HCT116 (cell line): ENCODE data around the gene CREG2. TPM values are rescaled to one million over a fixed set of nuclear protein-coding genes. Genes with fewer than 3 reads are reported as not detected.

Experiments used
- ATAC-seq: fragments of 200-7000 bp; cut with Tn5 transposase; 2 replicates; pipeline ENCODE4 v1.9.1; 2020; ENCODE audit warnings: mild to moderate bottlenecking, moderate library complexity
- BruUV-seq: library from RNA; stranded (reverse); fragments of 400-500 nt; replicated peaks from 2 replicates; lab custom pipeline; 2021; lab: Mats Ljungman, UMichigan
- CTCF ChIA-PET: fragments of 300-600 bp; sonication (Branson Sonifier 250); formaldehyde crosslinking; loops from one replicate; lab custom pipeline; 2021; ENCODE audit warnings: antibody characterized with exemption; lab: Charles Lee
- POLR2A ChIA-PET: fragments of 300-600, 350-600 bp; sonication (Branson Sonifier 250); formaldehyde crosslinking; loops from one replicate; lab custom pipeline; 2021; ENCODE audit warnings: antibody characterized with exemption; lab: Charles Lee
- RAD21 ChIA-PET, 2 experiments: fragments of 300-600 bp; sonication (Branson Sonifier 250); formaldehyde crosslinking; loops; one replicate each; lab custom pipeline; 2023; ENCODE audit warnings: low total read pairs in 2 of 2; ENCODE audit not compliant: uncharacterized antibody in 2 of 2, unreplicated experiment in 2 of 2, low non-redundant PET in 1 of 2; lab: Charles Lee
- DNase-seq: peaks from one replicate; pipeline ENCODE4 v3.0.0-alpha.2; 2010; ENCODE audit warnings: low read depth, low spot score
- H2AFZ ChIP-seq: fragments of 200-600 bp; shearing (Covaris generic), sonication (generic); 2 replicates; pipeline ENCODE4 v1.6.1; 2017; ENCODE audit warnings: low read depth, mixed run types, mixed read lengths, antibody characterized with exemption, low read length; ENCODE audit not compliant: poor library complexity, severe bottlenecking
- H3K27ac ChIP-seq: 2 replicates; pipeline ENCODE4 v1.5.1; 2012; ENCODE audit warnings: low read depth, low read length
- H3K27me3 ChIP-seq: fragments of 200-600 bp; sonication (generic); 2 replicates; pipeline ENCODE4 v1.6.1; 2016; ENCODE audit warnings: mixed run types, low read length, mixed read lengths; ENCODE audit not compliant: insufficient read depth
- H3K36me3 ChIP-seq, 2 experiments: fragments of 200-500 bp in 1 of 2; fragments of 200-600 bp in 1 of 2; sonication (Bioruptor generic) in 1 of 2; sonication (generic) in 1 of 2; 2 replicates each; pipeline versions ENCODE4 v1.5.1 to v1.6.1; 2014 to 2016; ENCODE audit warnings: low read length in 2 of 2, inconsistent platforms in 1 of 2, mixed read lengths in 1 of 2, mixed run types in 1 of 2; ENCODE audit not compliant: insufficient read depth in 2 of 2, control insufficient read depth in 1 of 2
- H3K4me1 ChIP-seq, 2 experiments: fragments of 200-600 bp in 1 of 2; sonication (generic) in 1 of 2; 2 replicates each; pipeline versions ENCODE4 v1.5.1 to v1.6.1; 2012 to 2017; ENCODE audit warnings: low read length in 2 of 2, inconsistent platforms in 1 of 2, mild to moderate bottlenecking in 1 of 2, mixed read lengths in 1 of 2, mixed run types in 1 of 2, moderate library complexity in 1 of 2; ENCODE audit not compliant: insufficient read depth in 2 of 2, control insufficient read depth in 1 of 2
- H3K4me2 ChIP-seq: fragments of 200-600 bp; sonication (generic); 2 replicates; pipeline ENCODE4 v1.6.1; 2017; ENCODE audit warnings: mixed run types, low read length, mixed read lengths
- H3K4me3 ChIP-seq, 2 experiments: fragments of 200-600 bp in 1 of 2; sonication (generic) in 1 of 2; replicated peaks in 1 of 2; 2 replicates each; pipeline ENCODE4 v1.5.1; 2011 to 2016; ENCODE audit warnings: low read length in 2 of 2, control low read depth in 1 of 2, low read depth in 1 of 2, mild to moderate bottlenecking in 1 of 2, mixed read lengths in 1 of 2, mixed run types in 1 of 2
- H3K79me2 ChIP-seq: fragments of 200-600 bp; sonication (generic); 2 replicates; pipeline ENCODE4 v1.6.1; 2017; ENCODE audit warnings: mild to moderate bottlenecking, mixed run types, low read length, moderate library complexity, mixed read lengths; ENCODE audit not compliant: insufficient read depth
- H3K9ac ChIP-seq: fragments of 200-600 bp; sonication (generic); 2 replicates; pipeline ENCODE4 v1.6.1; 2016; ENCODE audit warnings: low read length, mixed read lengths
- H3K9me2 ChIP-seq: fragments of 200-600 bp; sonication (generic), shearing (Covaris generic); 2 replicates; pipeline ENCODE4 v1.6.1; 2017; ENCODE audit warnings: mixed run types, mild to moderate bottlenecking, moderate library complexity; ENCODE audit not compliant: insufficient read depth
- H3K9me3 ChIP-seq, 2 experiments: fragments of 200-500 bp in 1 of 2; fragments of 200-600 bp in 1 of 2; sonication (Bioruptor generic) in 1 of 2; sonication (generic) in 1 of 2; 2 replicates each; pipeline ENCODE4 v1.6.1; 2014 to 2017; ENCODE audit warnings: low read length in 2 of 2, mixed read lengths in 2 of 2, inconsistent platforms in 1 of 2, low read depth in 1 of 2, mild to moderate bottlenecking in 1 of 2, mixed run types in 1 of 2, moderate library complexity in 1 of 2; ENCODE audit not compliant: control insufficient read depth in 1 of 2, insufficient read depth in 1 of 2
- H4K20me1 ChIP-seq: fragments of 200-600 bp; sonication (generic), shearing (Covaris generic); 2 replicates; pipeline ENCODE4 v1.6.1; 2017; ENCODE audit warnings: mixed run types, mild to moderate bottlenecking, moderate library complexity; ENCODE audit not compliant: insufficient read depth
- ATF3 ChIP-seq: IDR thresholded peaks from 2 replicates; pipeline ENCODE4 v1.6.1; 2012
- CBX3 ChIP-seq: IDR thresholded peaks from 2 replicates; pipeline ENCODE4 v1.6.1; 2012; ENCODE audit warnings: low read depth
- CEBPB ChIP-seq: IDR thresholded peaks from 2 replicates; pipeline ENCODE4 v1.6.1; 2012; ENCODE audit warnings: low read depth
- ELF1 ChIP-seq: IDR thresholded peaks from 2 replicates; pipeline ENCODE4 v1.6.1; 2012; ENCODE audit warnings: low read depth, borderline replicate concordance
- EZH2 ChIP-seq: fragments of 200-600 bp; sonication (generic); IDR thresholded peaks from 2 replicates; pipeline ENCODE4 v1.6.1; 2017; ENCODE audit warnings: antibody characterized with exemption, mixed run types
- EZH2phosphoT487 ChIP-seq: fragments of 200-600 bp; IDR thresholded peaks from 2 replicates; pipeline ENCODE4 v1.6.1; 2018; ENCODE audit warnings: antibody characterized with exemption, borderline replicate concordance
- FOSL1 ChIP-seq: IDR thresholded peaks from 2 replicates; pipeline ENCODE4 v1.6.1; 2012; ENCODE audit warnings: low read depth
- JUND ChIP-seq: IDR thresholded peaks from 2 replicates; pipeline ENCODE4 v1.6.1; 2012
- POLR2A ChIP-seq: IDR thresholded peaks from 2 replicates; pipeline ENCODE4 v1.7.0; 2011; ENCODE audit warnings: borderline replicate concordance; ENCODE audit not compliant: insufficient read depth, insufficient read length; ENCODE audit errors: extremely low read depth
- POLR2AphosphoS5 ChIP-seq: IDR thresholded peaks from 2 replicates; pipeline ENCODE4 v1.6.1; 2011; ENCODE audit warnings: mild to moderate bottlenecking, low read depth, low read length, moderate library complexity
- RAD21 ChIP-seq: IDR thresholded peaks from 2 replicates; pipeline ENCODE4 v1.6.1; 2012; ENCODE audit warnings: low read depth, mild to moderate bottlenecking
- SIN3A ChIP-seq: IDR thresholded peaks from 2 replicates; pipeline ENCODE4 v1.6.1; 2012; ENCODE audit warnings: low read depth
- SP1 ChIP-seq: IDR thresholded peaks from 2 replicates; pipeline ENCODE4 v1.6.1; 2012; ENCODE audit warnings: low read depth
- SRF ChIP-seq: IDR thresholded peaks from 2 replicates; pipeline ENCODE4 v1.6.1; 2012; ENCODE audit warnings: low read depth
- TCF7L2 ChIP-seq: IDR thresholded peaks from 2 replicates; pipeline ENCODE4 v1.7.0; 2011; ENCODE audit warnings: borderline replicate concordance, inconsistent platforms; ENCODE audit not compliant: insufficient read depth, insufficient read length; ENCODE audit errors: extremely low read depth
- YY1 ChIP-seq: IDR thresholded peaks from 2 replicates; pipeline ENCODE4 v1.6.1; 2011; ENCODE audit warnings: low read length, low read depth, moderate library complexity, mild to moderate bottlenecking; ENCODE audit not compliant: insufficient replicate concordance; ENCODE audit errors: extremely low read depth
- ZFX ChIP-seq: fragments of 450-650 bp; IDR thresholded peaks from 2 replicates; pipeline ENCODE4 v1.6.1; 2017
- ZNF274 ChIP-seq: fragments of 200-500 bp; sonication (Bioruptor generic); IDR thresholded peaks from 2 replicates; pipeline ENCODE4 v1.6.1; 2014; ENCODE audit warnings: mild to moderate bottlenecking, low read depth, low read length, inconsistent platforms
- intact Hi-C: fragments of 100-400 bp; cut with micrococcal nuclease; formaldehyde crosslinking; loops from 2 replicates; pipeline ENCODE4 v1.10.0; 2022
- total RNA-seq: library from RNA; stranded (reverse); gene quantifications from one replicate; pipeline ENCODE4 v1.2.1, GENCODE V29; 2021; ENCODE audit not compliant: unreplicated experiment
- TF ChIP-seq, protein P1 (sequence below): IDR thresholded peaks from 2 replicates; pipeline ENCODE4 v1.6.1; 2012
- TF ChIP-seq, protein P2 (sequence below): IDR thresholded peaks from 2 replicates; pipeline ENCODE4 v1.6.1; 2012; ENCODE audit warnings: low read depth
- TF ChIP-seq, protein P3 (sequence below): IDR thresholded peaks from 2 replicates; pipeline ENCODE4 v1.6.1; 2011; ENCODE audit warnings: mild to moderate bottlenecking, low read length, moderate library complexity; ENCODE audit not compliant: insufficient replicate concordance; ENCODE audit errors: extremely low read depth

CREG2 gene
- total RNA-seq, 1 experiment from 2014 or later = 0.12 TPM

DNA sequence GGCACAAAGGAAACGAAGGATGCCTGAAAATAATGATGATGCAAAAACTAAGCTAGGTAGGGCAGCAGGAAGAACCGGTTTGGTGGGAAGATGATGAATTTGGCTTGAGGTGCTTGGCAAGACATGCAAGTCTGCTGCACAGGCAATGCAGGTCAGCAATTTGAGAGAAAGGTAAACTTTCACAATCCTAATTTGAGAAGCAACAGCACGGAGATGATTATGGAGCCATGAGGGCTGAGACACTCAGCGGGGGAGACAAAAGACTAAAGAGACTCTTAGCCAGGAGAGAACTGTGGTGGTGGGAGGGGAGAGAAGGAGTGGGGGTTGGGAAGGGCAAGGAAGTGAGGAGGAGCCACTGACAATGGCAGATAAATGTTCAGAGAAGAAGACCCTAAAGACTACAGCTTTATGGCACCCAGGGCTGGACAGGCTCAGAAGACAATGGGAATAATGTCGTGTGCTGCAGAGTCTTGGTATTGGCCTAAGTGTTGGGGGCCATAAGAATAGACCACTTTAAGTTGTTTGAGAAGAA is 59.4 kb downstream of the CREG2 start:
- no TSS peak for BruUV-seq
- CTCF ChIA-PET = interaction anchor here (0.9 kb wide), 1 partner anchor 14 kb away, joined by 7 read pairs; no protein-coding TSS in a partner anchor

More for the DNA sequence above, 59.4 kb downstream of the CREG2 start:
- 0 out of 4 replicates have a peak overlapping the region, but pooled peaks of 1 of the 2 experiments have one; percentile 2 for H3K4me3 ChIP-seq
- H2AFZ ChIP-seq = peak overlapping the region; percentile 68
- H3K79me2 ChIP-seq = no peaks in the 10 kb centered on the region
- H3K4me2 ChIP-seq = peak overlapping the region; percentile 50
- TF ChIP-seq TCF7L2 (no peak), ATF3 (peak; percentile 87), POLR2AphosphoS5 (peak; percentile 59; the same call in 1 of the 2 replicates), POLR2A (no peak), CBX3 (peak; percentile 98), CEBPB (peak; percentile 90), SIN3A (peak; percentile 76; the same call in 1 of the 2 replicates), SRF (no peak; the same call in 1 of the 2 replicates), ZFX (no peak), ZNF274 (no peak), EZH2phosphoT487 (no peak), FOSL1 (peak; percentile 32; the same call in 1 of the 2 replicates), ELF1 (no peak), RAD21 (no peak), EZH2 (no peak), YY1 (peak; percentile 49), SP1 (peak; percentile 95), JUND (peak; percentile 64)
- TF ChIP-seq, protein P1, sequence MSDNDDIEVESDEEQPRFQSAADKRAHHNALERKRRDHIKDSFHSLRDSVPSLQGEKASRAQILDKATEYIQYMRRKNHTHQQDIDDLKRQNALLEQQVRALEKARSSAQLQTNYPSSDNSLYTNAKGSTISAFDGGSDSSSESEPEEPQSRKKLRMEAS = peak; percentile 77
- TF ChIP-seq, protein P2, sequence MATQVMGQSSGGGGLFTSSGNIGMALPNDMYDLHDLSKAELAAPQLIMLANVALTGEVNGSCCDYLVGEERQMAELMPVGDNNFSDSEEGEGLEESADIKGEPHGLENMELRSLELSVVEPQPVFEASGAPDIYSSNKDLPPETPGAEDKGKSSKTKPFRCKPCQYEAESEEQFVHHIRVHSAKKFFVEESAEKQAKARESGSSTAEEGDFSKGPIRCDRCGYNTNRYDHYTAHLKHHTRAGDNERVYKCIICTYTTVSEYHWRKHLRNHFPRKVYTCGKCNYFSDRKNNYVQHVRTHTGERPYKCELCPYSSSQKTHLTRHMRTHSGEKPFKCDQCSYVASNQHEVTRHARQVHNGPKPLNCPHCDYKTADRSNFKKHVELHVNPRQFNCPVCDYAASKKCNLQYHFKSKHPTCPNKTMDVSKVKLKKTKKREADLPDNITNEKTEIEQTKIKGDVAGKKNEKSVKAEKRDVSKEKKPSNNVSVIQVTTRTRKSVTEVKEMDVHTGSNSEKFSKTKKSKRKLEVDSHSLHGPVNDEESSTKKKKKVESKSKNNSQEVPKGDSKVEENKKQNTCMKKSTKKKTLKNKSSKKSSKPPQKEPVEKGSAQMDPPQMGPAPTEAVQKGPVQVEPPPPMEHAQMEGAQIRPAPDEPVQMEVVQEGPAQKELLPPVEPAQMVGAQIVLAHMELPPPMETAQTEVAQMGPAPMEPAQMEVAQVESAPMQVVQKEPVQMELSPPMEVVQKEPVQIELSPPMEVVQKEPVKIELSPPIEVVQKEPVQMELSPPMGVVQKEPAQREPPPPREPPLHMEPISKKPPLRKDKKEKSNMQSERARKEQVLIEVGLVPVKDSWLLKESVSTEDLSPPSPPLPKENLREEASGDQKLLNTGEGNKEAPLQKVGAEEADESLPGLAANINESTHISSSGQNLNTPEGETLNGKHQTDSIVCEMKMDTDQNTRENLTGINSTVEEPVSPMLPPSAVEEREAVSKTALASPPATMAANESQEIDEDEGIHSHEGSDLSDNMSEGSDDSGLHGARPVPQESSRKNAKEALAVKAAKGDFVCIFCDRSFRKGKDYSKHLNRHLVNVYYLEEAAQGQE = no peak
- TF ChIP-seq, protein P3, sequence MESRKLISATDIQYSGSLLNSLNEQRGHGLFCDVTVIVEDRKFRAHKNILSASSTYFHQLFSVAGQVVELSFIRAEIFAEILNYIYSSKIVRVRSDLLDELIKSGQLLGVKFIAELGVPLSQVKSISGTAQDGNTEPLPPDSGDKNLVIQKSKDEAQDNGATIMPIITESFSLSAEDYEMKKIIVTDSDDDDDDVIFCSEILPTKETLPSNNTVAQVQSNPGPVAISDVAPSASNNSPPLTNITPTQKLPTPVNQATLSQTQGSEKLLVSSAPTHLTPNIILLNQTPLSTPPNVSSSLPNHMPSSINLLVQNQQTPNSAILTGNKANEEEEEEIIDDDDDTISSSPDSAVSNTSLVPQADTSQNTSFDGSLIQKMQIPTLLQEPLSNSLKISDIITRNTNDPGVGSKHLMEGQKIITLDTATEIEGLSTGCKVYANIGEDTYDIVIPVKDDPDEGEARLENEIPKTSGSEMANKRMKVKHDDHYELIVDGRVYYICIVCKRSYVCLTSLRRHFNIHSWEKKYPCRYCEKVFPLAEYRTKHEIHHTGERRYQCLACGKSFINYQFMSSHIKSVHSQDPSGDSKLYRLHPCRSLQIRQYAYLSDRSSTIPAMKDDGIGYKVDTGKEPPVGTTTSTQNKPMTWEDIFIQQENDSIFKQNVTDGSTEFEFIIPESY = no peak
- DNase-seq (peak; percentile 67), ATAC-seq (peak; percentile 53)
- H4K20me1 ChIP-seq = no peaks in the 10 kb centered on the region
- RAD21 ChIA-PET = no interaction called here
- no peak overlapping the region for H3K9ac ChIP-seq
- no peaks in the 10 kb centered on the region for H3K9me2 ChIP-seq
- intact Hi-C loops = no loop called here
- peaks cover 11 to 18% of the 10 kb centered on the region in 2 experiments; a peak in 3 of 4 replicates for H3K4me1 ChIP-seq
- H3K9me3 ChIP-seq = peaks cover 0 to 7% of the 10 kb centered on the region in 2 experiments; a peak in 2 of 4 replicates
- no peaks in the 10 kb centered on the region for H3K27me3 ChIP-seq
- POLR2A ChIA-PET = interaction anchor here (1.1 kb wide), 1 partner anchor 19 kb away, joined by 4 read pairs; the partner anchor contains the start of gene RNF149
- H3K27ac ChIP-seq = no peak overlapping the region
- H3K36me3 ChIP-seq = no peaks in the 10 kb centered on the region
